GM23338 (cell line): ENCODE measurements around the gene VSIG10L2. TPM values are rescaled to one million over a fixed set of nuclear protein-coding genes. Genes with fewer than 3 reads are reported as not detected.

ENCODE experiments used
- ATAC-seq: fragments of 200-7000 bp; cut with Tn5 transposase; 3 replicates; pipeline ENCODE4 v1.9.1; 2020
- DNase-seq: peaks from one replicate; pipeline ENCODE4 v3.0.0-alpha.2; 2015; ENCODE audit warnings: low spot score
- H2AFZ ChIP-seq: fragments of 200-600 bp; sonication (generic); 2 replicates; pipeline ENCODE4 v1.8.0; 2016; ENCODE audit warnings: antibody characterized with exemption, mild to moderate bottlenecking, moderate library complexity
- H3F3A ChIP-seq: fragments of 200-600 bp; sonication (generic); replicated peaks from 2 replicates; pipeline ENCODE4 v1.8.0; 2017; ENCODE audit warnings: antibody characterized with exemption, mixed run types, low read depth
- H3K27ac ChIP-seq: fragments of 200-600 bp; sonication (generic); 2 replicates; pipeline ENCODE4 v1.6.1; 2016; ENCODE audit warnings: low read depth
- H3K27me3 ChIP-seq: fragments of 200-600 bp; sonication (generic); 2 replicates; pipeline ENCODE4 v1.8.0; 2016; ENCODE audit warnings: mild to moderate bottlenecking, mixed run types, moderate library complexity; ENCODE audit not compliant: insufficient read depth
- H3K36me3 ChIP-seq: fragments of 200-600 bp; sonication (generic); 2 replicates; pipeline ENCODE4 v1.8.0; 2016; ENCODE audit warnings: mild to moderate bottlenecking; ENCODE audit not compliant: insufficient read depth
- H3K4me1 ChIP-seq: fragments of 200-600 bp; sonication (generic); 2 replicates; pipeline ENCODE4 v1.8.0; 2016; ENCODE audit warnings: mild to moderate bottlenecking, moderate library complexity; ENCODE audit not compliant: insufficient read depth
- H3K4me2 ChIP-seq: fragments of 200-600 bp; sonication (generic); 2 replicates; pipeline ENCODE4 v1.7.1; 2017; ENCODE audit warnings: mixed run types
- H3K4me3 ChIP-seq: fragments of 200-600 bp; sonication (generic); 2 replicates; pipeline ENCODE4 v1.6.1; 2016; ENCODE audit warnings: mixed run types
- H3K79me2 ChIP-seq: fragments of 200-600 bp; sonication (generic); replicated peaks from 2 replicates; pipeline ENCODE4 v1.8.0; 2017; ENCODE audit warnings: mild to moderate bottlenecking; ENCODE audit not compliant: insufficient read depth
- H3K9me2 ChIP-seq: fragments of 200-600 bp; sonication (generic); 2 replicates; pipeline ENCODE4 v1.8.0; 2017; ENCODE audit not compliant: insufficient read depth
- H4K20me1 ChIP-seq: fragments of 200-600 bp; sonication (generic); replicated peaks from 2 replicates; pipeline ENCODE4 v1.8.0; 2017; ENCODE audit warnings: mild to moderate bottlenecking; ENCODE audit not compliant: insufficient read depth
- H3K27ac Mint-ChIP-seq: 2 replicates; pipeline ENCODE4 v1.8.0; 2020; ENCODE audit warnings: inconsistent platforms, mild to moderate bottlenecking, moderate library complexity, mixed read lengths
- H3K27me3 Mint-ChIP-seq: 3 replicates; pipeline ENCODE4 v1.8.0; 2022; ENCODE audit warnings: low read depth, mild to moderate bottlenecking, moderate library complexity, mixed read lengths, inconsistent platforms; ENCODE audit not compliant: insufficient read depth, poor library complexity
- H3K36me3 Mint-ChIP-seq: 3 replicates; pipeline ENCODE4 v1.8.0; 2021; ENCODE audit warnings: low read depth, mild to moderate bottlenecking, inconsistent platforms, moderate library complexity, mixed read lengths
- H3K4me1 Mint-ChIP-seq: 3 replicates; pipeline ENCODE4 v1.8.0; 2020; ENCODE audit warnings: mild to moderate bottlenecking, inconsistent platforms, mixed read lengths
- H3K4me3 Mint-ChIP-seq: 3 replicates; pipeline ENCODE4 v1.8.0; 2021; ENCODE audit warnings: moderate library complexity, mild to moderate bottlenecking, inconsistent platforms, mixed read lengths
- H3K9me3 Mint-ChIP-seq: 3 replicates; pipeline ENCODE4 v1.8.0; 2020; ENCODE audit warnings: moderate library complexity, mild to moderate bottlenecking, inconsistent platforms, mixed read lengths
- CREB1 ChIP-seq: fragments of 250-450 bp; sonication (Bioruptor Pico); IDR thresholded peaks from 2 replicates; pipeline ENCODE4 v1.5.0; 2020; ENCODE audit warnings: low read depth, mild to moderate bottlenecking, moderate library complexity
- CTCF ChIP-seq, 2 experiments: fragments of 200-600 bp in 1 of 2; sonication (generic) in 1 of 2; conservative IDR thresholded peaks; 2 replicates each; pipeline versions ENCODE4 v1.5.1 to v1.6.1; 2016 to 2017; ENCODE audit warnings: antibody characterized with exemption in 2 of 2, low read depth in 2 of 2, mild to moderate bottlenecking in 2 of 2, moderate library complexity in 1 of 2
- ETS1 ChIP-seq: IDR thresholded peaks from 2 replicates; pipeline ENCODE4 v1.6.1; 2016; ENCODE audit warnings: antibody characterized with exemption
- EZH2 ChIP-seq: fragments of 200-600 bp; sonication (generic); IDR thresholded peaks from one replicate; pipeline ENCODE4 v1.8.0; 2017; ENCODE audit warnings: antibody characterized with exemption, mild to moderate bottlenecking, low read depth; ENCODE audit not compliant: unreplicated experiment
- EZH2phosphoT487 ChIP-seq: fragments of 200-600 bp; sonication (generic); IDR thresholded peaks from one replicate; pipeline ENCODE4 v1.8.1; 2018; ENCODE audit warnings: antibody characterized with exemption; ENCODE audit not compliant: unreplicated experiment
- JUNB ChIP-seq: IDR thresholded peaks from one replicate; pipeline ENCODE4 v1.6.1; 2016; ENCODE audit warnings: antibody characterized with exemption; ENCODE audit not compliant: unreplicated experiment
- NANOG ChIP-seq: IDR thresholded peaks from 2 replicates; pipeline ENCODE4 v1.6.1; 2016; ENCODE audit warnings: antibody characterized with exemption, borderline replicate concordance
- POLR2AphosphoS5 ChIP-seq: IDR thresholded peaks from 2 replicates; pipeline ENCODE4 v1.6.1; 2016; ENCODE audit warnings: antibody characterized with exemption, low read depth
- REST ChIP-seq: IDR thresholded peaks from one replicate; pipeline ENCODE4 v1.6.1; 2018; ENCODE audit warnings: antibody characterized with exemption; ENCODE audit not compliant: unreplicated experiment
- STAT1 ChIP-seq: IDR thresholded peaks from one replicate; pipeline ENCODE4 v1.6.1; 2016; ENCODE audit warnings: antibody characterized with exemption; ENCODE audit not compliant: unreplicated experiment
- ZNF114 ChIP-seq: fragments of 250-450 bp; sonication (Bioruptor Pico); IDR thresholded peaks from 2 replicates; pipeline ENCODE4 v1.5.0; 2020; ENCODE audit warnings: mild to moderate bottlenecking, moderate library complexity
- ZNF331 ChIP-seq: fragments of 250-450 bp; sonication (Bioruptor Pico); IDR thresholded peaks from 2 replicates; pipeline ENCODE4 v1.5.0; 2020; ENCODE audit warnings: low read depth, mild to moderate bottlenecking, moderate library complexity
- ZNF462 ChIP-seq: fragments of 250-450 bp; sonication (Bioruptor Pico); IDR thresholded peaks from 2 replicates; pipeline ENCODE4 v1.5.0; 2020; ENCODE audit warnings: mild to moderate bottlenecking, moderate library complexity
- long read RNA-seq: library from polyadenylated mRNA; unstranded; transcript quantifications from one replicate; pipeline ENCODE4 v2.0.0, GENCODE V29; 2020; ENCODE audit not compliant: unreplicated experiment
- polyA plus RNA-seq: library from polyadenylated mRNA; unstranded; fragments of >200 nt; fragmentation: Nextera tagmentation; extraction: Ambion mirVana; gene quantifications from 2 replicates; pipeline ENCODE4 v1.2.1, GENCODE V29; 2016
- total RNA-seq: library from RNA; depleted of rRNA; stranded (reverse); fragments of >200 nt; shearing (Covaris generic); gene quantifications from 2 replicates; pipeline ENCODE4 v1.2.3, GENCODE V29; 2014; rRNA removed

Gene VSIG10L2
- total RNA-seq = not detected in 2 replicates
- 0.59 and 0.63 TPM in 2 replicates for polyA plus RNA-seq
- long read RNA-seq = 0 reads

GRCh38 chr11:125945797-125946520 lies at the start of gene VSIG10L2:
Gene VSIG10L2 (plus strand): TSS chr11:125946044. CDS start chr11:125946056, 12 bp downstream.
- H3K27ac ChIP-seq = no peak within 1 kb of the TSS
- H3K4me2 ChIP-seq = no peak within 1 kb of the TSS
- H3K4me3 Mint-ChIP-seq = no peak within 1 kb of the TSS
- H3K9me2 ChIP-seq = no peaks in the 10 kb centered on the region
- peaks cover 13% of the 10 kb centered on the region for H3K4me1 ChIP-seq
- H3K36me3 Mint-ChIP-seq = no peaks in the 10 kb centered on the region; the same call in 2 of the 3 replicates
- no peaks in the 10 kb centered on the region for H4K20me1 ChIP-seq
- no peaks in the 10 kb centered on the region for H3K79me2 ChIP-seq
- no peak for TF ChIP-seq STAT1
- TF ChIP-seq POLR2AphosphoS5 = no peak
- TF ChIP-seq ZNF462 (CRISPR knock-in tag) = no peak
- no peak for TF ChIP-seq CREB1
- no peak for TF ChIP-seq ETS1
- TF ChIP-seq NANOG = no peak
- no peak for TF ChIP-seq JUNB
- no peak for TF ChIP-seq ZNF114 (CRISPR knock-in tag)
- no peak for TF ChIP-seq ZNF331 (CRISPR knock-in tag)
- TF ChIP-seq EZH2 = no peak
- TF ChIP-seq REST = no peak
- TF ChIP-seq EZH2phosphoT487 = no peak
- no peak for TF ChIP-seq CTCF (conservative IDR thresholded peaks at IDR 0.05; ENCODE audit: low read depth in 2 of 2)
- H3F3A ChIP-seq = no peaks in the 10 kb centered on the region
- no peak within 1 kb of the TSS for H2AFZ ChIP-seq
- no peak for ATAC-seq
- no peaks in the 10 kb centered on the region for H3K36me3 ChIP-seq
- H3K27me3 ChIP-seq = no peaks in the 10 kb centered on the region
- H3K9me3 Mint-ChIP-seq = no peaks in the 10 kb centered on the region; the same call in 2 of the 3 replicates
- DNase-seq = no peak
- peaks cover 17% of the 10 kb centered on the region for H3K4me1 Mint-ChIP-seq
- no peak within 1 kb of the TSS for H3K4me3 ChIP-seq
- no peak within 1 kb of the TSS for H3K27ac Mint-ChIP-seq
- peaks cover 11% of the 10 kb centered on the region for H3K27me3 Mint-ChIP-seq
